CD4-positive, alpha-beta T cell treated with Interferon gamma for 1 hour (primary cell): ENCODE results near the gene ANKRD44.

ENCODE experiments used
- DNase-seq: peaks from one replicate; pipeline ENCODE4 v3.0.0-alpha.2; 2020

Gene ANKRD44

DNA sequence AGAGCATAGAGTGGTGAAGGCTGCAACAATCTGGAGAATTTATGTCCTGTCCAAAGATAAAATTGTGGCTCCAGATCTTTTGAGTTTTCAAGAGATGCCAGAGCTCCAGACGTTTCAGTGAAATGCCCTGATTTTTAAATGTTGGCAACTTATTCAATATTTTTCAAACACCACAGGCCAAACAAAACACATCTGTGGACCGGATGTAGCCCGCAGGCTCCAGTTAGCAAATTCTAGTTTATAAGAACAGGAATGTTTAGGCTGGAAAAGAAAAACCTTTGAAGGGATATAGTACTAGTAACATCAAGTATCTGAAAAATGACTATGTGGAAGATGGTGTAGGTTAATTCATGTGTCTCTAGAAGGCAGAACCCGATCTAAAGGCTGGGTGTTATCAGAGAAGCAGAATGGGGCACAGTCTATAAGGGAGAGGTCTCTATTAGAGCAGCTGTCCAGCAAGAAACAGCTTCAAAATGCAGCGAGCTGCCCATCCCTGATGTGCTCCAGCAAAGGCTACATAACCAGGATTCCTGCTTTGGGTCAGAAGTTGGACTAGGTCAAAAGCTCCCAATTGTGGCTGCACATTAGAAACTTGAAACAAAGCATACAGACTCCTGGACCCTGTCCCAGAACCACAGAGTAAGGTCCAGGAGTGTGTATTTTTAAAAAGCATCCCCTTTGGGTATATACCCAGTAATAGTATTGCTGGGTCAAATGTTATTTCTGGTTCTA is 105.9 kb downstream of the ANKRD44 start:
- DNase-seq, result no peak

DNA sequence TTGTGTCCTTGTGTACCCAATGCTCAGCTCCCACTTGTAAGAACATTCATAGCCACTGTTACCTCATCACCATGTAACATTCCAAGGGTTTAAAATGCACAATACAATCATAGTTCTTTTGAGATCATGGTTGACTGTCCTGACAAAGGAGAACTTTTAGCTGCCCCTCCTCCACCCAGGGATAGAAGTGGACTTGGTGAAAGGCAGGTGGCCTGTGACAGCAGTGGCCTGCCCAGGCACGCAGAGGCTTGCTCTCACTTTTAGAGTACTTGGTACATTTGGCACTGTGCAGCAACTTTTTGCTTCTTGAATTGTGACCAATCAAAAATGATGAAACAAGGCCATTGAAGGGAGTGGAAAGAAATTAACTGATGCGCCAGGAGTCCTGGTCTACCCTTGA is 108.7 kb downstream of the ANKRD44 start:
- DNase-seq, result no peak

DNA sequence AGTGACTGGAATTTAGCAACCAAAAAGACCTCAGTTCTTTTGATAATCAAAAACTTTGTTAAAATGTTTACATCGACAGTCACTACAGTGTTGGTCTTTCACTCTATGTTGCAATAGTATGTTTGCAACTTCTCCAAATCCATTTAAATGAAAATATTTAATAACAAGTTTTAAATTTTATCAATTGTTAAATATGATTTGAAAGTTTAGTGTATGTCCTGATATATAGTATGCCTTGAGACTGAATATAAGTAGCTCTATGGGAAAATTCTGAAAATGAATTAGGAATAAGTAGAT is 109.9 kb downstream of the ANKRD44 start:
- DNase-seq, result no peak

DNA sequence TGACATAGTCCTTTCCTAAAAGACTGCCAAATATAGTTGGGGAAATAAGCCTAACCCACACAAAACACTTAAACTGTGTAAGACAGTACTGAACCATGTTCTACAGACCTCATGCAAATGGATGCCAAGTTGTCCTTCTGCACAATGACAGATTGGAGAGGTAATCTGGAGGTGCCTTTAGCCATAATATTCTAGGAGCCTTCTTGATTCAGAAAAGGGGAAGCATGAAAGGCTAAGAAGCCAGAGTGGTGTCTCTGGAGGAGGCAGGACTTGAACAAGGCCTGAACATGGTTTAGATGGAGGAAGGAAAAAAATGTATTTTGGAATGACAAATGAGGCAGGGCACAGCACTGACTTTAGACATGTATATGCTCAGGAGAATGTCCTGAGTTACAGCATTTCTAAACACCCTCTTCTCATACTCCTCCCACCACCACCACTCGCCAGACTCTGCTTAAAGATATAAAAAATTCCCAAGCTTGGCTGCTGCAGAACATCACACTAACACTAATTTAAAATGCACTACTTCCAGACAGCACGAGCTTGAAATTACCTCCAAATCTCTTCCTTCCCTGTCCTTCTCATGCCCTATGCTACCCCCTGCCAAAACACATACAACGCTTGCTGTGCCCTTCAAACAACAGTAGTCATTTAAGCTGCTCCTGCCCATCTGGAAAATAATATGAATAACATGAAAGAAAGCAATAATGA is 110.4 kb downstream of the ANKRD44 start:
- no peak for DNase-seq

DNA sequence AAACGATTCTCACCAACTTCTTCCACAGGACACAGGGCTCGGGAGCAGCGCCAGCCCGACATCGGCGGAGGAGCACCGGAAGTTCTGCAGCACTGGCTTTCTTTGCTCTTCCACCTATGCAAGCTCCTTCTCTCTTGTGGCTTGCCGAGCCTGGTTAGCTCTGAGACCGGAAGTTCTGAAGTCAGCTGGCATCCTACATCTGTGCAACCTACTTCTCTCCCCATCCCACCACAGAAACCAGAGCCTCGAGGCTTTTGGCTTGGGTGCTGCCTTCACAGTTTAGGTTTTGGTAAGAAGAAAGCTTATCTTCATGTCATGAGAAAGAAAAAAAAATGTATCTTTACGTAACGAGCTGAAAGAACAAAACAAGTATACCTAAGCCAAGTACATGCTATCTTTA is 111.7 kb downstream of the ANKRD44 start:
- peak; percentile 93 for DNase-seq

DNA sequence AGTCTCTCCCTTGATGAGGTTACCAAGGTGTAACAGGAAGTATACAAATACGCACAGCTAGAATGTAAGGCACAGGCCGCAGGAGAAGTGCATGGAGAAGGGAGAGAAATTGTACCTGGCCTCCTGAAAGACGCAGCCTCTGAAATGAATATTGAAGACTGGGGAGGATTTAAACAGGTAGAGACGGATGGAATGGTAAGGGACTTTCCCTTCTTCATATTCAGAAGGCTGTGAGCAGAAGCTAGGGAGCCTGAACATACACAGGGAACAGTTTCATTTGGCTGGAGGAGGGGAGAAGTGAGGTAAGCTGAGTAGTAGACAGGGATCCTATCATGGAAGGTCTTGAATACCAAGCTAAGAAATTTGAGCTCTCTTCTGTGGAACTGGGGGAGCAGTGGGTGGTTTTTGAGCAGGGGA is 112.7 kb downstream of the ANKRD44 start:
- DNase-seq, result no peak

DNA sequence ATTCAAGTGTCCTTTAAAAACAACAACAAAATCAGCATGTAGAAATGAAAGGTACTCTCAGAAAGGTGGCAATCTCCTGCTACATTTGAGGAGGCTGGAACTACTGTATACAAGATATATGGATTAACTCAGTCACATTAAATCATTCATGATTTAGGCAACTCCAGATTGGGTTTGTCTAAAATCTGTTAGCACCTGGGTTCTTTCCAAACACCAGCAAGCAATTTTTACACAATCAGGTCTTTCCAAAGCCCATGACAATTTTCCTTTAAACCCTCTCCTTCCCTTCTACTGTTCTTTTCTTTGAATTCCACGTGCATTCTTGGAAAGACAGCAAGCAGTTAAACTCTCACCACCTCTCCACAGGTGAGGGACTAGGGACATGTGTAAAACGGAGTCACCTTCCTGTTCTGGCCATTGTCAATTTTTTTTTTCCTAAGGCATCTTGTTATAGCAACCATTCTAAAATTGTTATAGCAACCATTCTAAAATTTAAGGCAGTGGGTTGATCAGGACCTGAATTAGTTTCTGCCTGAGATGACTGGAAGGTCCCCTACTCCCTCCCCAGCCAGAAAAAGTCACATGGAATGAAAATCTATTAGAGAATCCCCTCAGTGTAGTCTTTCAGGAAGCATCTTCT is 113.9 kb downstream of the ANKRD44 start:
- DNase-seq, result no peak

DNA sequence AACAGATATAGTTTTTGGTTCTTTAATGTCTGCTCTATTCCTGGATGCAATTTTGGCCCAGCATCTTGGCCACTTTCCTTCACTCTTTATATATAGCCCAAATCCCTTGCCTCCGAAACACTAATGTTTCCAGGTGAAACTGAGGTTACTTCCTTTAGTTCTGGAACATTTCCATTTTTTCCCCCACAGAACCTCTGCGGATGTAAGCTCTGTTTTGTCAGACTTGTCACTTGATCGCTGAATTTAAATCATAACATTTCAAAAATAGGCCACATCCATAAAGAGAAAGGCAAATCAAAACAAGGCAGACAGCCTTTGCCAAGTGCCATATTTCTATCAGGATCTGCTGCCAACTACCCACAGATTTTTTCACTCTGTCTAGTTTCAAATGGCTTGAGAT is 115.1 kb downstream of the ANKRD44 start:
- DNase-seq, result no peak

DNA sequence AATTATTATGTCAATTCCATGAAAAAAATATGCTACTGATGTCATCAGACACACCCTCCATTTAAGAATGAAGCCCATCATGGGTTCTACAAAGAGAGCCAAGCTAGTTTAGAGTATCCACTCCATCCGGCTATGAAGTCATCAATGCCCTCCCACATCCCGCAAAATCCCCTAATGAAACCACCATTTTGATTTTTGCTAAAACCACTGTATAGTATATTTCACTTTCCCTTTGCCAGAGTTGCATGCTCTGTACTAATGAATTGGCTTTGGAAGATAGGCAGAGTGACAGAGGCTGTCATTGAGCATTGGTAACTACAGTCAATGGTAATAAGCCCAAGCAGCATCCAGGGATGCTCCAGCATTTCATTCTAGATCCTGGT is 118.6 kb downstream of the ANKRD44 start:
- DNase-seq, result peak; percentile 55

DNA sequence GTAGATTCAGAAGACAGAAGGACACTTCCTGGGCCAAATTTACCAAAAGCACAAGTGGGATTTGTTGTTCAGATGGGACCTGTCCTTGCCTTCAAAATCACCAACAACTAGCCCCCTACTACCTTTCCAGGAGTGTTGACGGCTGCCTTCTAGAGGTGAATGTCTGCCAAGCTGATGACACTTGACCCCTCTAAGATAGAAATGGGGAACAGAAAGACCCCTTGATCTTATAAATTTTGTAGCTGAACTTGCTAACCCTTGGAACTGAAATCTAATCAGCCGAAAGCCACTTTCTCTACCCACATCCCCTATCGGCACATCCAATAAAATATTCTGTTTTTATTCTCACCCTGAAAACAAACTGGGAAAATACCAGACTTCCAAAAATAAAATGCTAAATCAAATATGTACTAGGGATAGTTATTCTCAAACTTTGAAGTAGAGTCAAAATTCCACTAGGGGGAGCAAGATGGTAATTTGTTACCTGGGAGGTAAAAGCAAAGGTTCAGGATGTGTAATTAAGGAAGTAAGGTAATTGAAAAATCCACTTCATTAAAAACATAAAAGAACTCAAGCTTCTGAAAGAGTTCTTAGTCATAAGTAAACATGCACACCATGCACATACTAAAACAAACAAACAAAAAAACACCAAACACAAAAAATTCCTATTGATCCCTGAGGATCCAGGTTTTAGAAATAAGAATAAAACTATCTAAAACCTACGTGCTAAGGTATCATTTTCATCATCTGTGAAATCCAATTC is 119.2 kb downstream of the ANKRD44 start:
- no peak for DNase-seq

DNA sequence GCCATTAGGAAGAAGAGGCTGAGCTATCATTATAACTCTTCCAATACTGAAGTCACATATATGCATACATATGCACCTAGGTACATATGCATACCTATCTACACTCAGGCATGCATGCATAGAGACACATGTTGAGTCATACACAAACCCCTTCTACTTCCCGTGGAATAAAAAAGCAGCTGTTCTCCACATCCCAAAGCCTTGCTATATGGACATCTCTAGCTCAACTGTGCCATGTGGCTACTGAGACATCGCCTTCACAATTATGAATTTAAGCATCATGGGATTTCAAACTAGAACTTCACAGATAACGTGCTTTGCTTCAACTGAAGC is 120.5 kb downstream of the ANKRD44 start:
- no peak for DNase-seq

DNA sequence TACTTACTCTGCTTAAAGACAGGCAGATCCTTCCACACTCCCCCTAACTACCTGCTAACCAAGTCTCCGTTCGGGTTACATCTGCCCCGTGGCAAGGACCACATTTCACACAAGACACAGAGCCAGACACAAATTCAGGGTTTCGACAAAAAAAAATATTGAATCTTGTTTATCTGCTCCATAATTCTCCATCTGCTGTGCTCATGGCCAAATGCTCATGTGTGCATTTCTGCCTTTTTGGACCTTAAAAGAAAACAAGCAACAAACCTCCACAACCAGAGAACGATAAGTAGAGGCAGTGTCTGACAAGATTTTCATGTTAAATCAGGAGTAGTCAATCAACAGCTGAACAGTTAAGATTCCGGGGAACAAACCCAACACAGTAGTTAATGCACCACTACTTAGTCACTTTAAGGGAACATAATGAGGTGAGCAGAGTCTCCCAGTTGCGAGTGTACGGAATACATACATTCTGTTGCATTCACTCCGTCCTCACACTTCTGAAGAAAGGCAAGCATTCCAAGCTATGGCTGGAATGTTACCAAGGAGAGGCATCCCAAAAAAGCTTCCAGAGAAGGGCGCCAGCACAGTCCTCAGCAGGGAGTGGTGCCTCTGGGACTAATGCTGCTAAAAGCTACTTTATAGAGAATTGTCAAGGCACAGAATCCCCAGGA is 121.0 kb downstream of the ANKRD44 start:
- DNase-seq, result no peak

DNA sequence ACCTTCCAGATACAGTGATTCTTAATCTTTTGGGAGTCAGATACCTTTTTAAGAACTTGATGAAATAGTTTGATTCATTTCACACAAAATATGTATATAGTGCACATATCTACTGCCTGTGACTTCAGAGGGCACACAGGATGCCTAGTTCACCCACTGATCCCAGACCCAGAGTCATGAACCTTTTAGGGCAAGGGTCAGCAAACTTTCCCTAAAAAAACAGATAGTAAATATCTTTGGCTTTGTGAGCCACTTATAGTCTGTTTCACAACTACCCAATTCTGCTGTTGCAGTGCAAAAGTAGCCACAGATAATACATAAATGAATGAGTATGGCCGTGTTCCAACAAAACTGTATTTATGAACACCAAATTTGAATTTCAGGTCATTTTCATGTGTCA is 124.9 kb downstream of the ANKRD44 start:
- no peak for DNase-seq

DNA sequence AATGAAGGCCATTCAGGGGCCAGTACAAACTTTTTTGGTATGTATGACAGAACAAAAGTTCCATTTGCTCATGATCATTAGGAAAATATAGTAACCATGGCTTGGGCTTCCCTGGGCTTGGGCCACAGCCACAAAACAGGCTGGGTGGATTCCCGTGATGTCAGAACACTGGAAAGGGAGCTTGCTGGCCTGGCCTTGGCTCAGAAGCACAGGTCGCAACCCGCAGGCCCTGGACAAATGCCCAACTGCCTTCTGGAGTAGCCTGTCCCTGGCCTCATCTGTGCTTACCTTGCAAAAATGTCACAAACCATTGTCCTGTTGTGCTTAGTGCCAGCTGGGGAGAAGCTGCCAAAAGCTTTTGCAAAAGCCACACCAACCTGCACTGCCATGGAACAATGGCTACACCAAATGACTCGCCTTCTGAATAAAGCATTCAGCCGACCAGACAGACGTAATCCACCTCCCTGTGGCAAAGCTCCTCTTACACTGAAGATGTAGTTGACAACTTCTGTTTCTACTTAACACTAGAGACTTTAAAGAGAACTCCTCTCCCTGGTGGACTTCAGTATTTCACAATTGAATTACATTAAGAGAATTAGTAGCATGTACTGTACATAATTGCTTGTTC is 125.5 kb downstream of the ANKRD44 start:
- DNase-seq, result no peak

DNA sequence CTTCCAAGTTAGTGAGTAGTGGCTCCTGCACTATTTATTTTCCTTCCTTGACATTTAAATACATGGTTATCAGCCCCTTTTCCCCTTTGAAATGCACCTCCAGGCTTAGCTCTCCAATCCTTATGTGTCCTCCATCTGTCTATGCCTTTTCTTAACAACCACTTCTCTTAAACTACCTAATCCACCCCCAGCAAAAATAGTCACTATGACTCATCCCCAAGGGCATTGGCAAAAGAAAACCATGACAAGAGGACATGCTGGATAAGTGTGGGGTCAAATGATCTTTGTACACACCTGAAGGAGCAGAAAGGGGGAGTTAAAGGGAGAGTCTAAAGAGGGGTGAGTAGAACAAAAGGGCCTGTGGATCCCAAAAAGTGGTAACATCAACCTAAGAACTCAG is 127.2 kb downstream of the ANKRD44 start:
- no peak for DNase-seq

DNA sequence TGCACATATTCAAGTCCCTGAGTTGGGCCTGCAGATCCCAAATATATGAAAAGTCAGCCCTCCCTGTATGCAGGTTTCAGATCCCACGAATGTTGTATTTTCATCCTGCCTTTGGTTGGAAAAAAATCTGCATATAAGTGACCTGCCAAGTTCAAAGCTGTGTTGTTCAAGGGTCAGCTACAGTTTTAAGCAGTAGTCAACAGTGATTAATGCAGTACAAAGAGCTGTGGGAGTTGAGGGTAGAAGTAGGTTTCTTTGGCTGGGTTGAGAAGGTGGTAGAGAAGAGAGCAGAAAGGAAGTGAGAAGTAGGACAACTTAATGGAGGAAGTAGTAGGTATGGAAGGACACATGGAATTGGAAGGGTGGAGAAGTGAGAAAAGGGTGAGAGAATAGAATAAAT is 127.9 kb downstream of the ANKRD44 start:
- no peak for DNase-seq

DNA sequence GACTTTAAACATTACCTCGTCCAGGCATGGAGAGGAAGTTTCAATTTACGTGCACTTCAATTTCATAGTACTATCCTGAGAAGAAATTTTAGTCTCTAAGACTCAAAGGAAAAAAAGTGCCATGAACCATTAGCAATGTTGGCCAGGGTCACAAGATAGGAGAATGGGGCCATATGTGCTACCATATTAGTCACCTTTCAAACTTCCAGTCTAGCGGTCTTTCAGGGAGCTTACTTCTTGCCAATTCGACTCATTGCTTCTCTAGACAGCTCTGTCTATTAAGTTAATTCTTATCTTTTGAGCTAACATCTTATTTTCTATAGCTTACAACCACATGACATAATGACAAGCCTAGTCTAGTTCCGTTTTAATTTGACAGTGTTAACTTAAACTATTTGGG is 129.1 kb downstream of the ANKRD44 start:
- no peak for DNase-seq

DNA sequence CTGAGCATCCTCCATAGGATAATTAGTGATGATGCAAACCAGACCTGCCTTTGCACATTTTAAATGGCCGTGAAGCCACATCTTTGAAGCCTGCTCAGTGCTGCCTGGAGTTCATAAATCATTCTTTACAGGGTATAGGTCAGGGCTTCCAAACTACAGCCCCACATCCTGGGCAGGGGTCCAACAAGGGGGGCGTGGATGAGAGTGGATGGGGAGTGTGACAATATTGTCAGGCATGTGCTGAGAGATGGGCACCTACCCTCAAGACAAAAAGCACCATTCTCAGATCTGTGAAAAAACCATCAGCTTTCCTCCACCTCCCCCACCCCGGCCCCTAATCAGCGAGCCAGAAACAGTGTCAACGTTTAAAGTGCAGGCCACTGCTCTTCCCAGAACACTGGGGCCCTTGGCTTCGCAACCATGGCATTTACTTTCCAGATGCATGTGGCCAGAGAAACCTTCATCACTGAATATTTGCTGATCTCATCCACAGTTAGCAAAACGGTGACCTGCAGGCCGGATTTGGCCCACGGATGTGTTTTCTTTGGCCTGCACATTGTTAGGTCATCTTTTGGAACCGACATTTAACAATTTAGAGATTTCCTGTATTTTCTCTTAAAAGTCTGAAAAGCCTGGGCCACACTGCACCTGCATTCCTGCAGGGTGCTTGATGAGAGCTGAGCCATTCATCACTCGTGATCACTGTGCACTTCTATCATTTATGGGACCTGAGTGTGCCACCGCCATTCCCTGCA is 130.7 kb downstream of the ANKRD44 start:
- no peak for DNase-seq

DNA sequence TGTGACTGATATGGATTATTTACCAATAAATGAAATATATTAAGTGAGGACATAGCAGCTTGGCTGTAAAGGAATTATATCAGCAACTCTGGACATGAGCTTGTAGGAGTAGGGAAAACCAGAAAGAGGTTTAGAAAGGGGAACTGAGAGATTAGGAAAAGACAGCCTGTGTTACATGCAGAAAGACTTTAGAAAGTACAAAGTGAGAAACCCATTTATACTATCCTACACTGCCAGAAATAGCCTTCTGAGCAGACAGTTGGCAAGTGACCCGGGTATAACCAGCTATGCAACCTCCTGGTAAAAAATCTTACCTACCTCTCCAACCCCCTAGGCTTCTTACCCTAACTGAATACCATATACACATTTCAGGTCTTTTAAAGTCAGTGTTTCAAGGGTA is 134.1 kb downstream of the ANKRD44 start:
- DNase-seq, result no peak

DNA sequence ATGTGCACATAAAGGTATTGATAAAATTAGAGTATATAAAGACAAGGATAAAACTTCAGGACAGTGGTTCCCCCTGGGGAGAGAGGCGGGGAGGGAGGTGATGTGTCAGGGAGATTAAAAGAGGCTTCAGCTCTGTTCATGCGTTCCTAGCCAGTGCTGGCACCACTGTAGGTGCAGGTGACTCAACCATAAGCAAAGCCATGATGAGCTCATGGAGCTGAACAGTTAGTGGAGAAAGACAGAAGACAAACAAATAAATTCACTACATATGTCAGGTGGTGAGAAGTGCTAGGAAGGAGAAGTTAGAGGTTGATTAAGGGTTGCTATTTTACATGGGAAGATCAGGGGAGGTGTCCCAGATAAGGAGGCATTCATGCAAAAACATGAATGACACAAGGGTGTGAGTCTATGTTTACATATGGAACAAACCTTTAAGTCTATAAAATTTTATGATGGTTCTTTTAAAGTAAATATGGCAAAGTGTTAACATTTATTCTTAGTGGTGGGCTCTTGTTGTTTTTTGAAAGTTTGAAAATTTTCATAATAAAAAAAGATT is 136.0 kb downstream of the ANKRD44 start:
- no peak for DNase-seq

DNA sequence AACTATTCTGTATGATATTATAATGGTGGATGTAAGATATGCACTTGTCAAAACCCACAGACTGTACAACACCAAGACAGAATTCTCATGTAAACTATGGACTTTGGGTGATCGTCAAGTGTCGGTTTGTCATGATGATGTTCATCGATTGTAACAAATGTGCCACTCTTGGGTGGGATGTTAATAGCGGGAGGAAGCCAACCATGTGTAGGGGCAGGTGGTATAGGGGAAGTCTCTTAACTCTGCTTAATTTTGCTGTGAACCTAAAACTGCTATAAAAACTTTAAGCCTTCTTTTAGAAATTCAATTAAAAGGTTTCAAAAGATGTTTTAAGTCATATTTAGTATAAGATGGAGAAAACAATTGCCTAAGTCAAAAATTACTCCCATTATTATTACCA is 139.0 kb downstream of the ANKRD44 start:
- no peak for DNase-seq

DNA sequence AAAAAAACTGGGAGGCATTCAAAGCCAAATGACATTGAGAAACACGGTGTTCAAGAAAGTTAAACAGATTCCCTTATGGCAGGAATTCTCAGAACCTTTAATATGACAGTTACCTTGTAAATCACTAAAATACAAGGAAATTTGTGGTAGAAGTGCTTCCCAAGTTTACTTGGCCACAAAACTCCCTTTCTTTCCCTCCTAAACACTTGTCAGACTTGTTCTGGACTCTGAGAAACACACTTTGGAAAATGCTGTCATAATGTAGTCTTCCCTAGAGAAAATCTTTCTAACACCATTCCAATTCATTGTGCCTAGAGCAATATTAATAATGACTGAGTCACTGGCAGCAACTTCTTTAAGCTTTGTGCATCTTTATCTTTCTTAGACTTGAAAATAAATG is 140.4 kb downstream of the ANKRD44 start:
- DNase-seq, result no peak
